IPS-18a (cell line): ENCODE measurements around the gene IKZF1.

Experiments used
- H3K27ac ChIP-seq: one replicate; pipeline ENCODE4 v1.5.1; 2013; ENCODE audit warnings: low read length
- H3K27me3 ChIP-seq: one replicate; pipeline ENCODE4 v1.6.1; 2013; ENCODE audit warnings: mild to moderate bottlenecking, low read length; ENCODE audit not compliant: control insufficient read depth, insufficient read depth
- H3K36me3 ChIP-seq: one replicate; pipeline ENCODE4 v1.6.1; 2013; ENCODE audit warnings: low read depth, low read length; ENCODE audit not compliant: control insufficient read depth
- H3K4me1 ChIP-seq: one replicate; pipeline ENCODE4 v1.6.1; 2013; ENCODE audit warnings: low read depth, low read length; ENCODE audit not compliant: control insufficient read depth
- H3K4me3 ChIP-seq: one replicate; pipeline ENCODE4 v1.5.1; 2013; ENCODE audit warnings: low read length
- H3K9ac ChIP-seq: one replicate; pipeline ENCODE4 v1.6.1; 2013; ENCODE audit warnings: mild to moderate bottlenecking, low read length, moderate library complexity
- H3K9me3 ChIP-seq: one replicate; pipeline ENCODE4 v1.6.1; 2013; ENCODE audit warnings: low read depth, low read length; ENCODE audit not compliant: control insufficient read depth

IKZF1 gene

DNA sequence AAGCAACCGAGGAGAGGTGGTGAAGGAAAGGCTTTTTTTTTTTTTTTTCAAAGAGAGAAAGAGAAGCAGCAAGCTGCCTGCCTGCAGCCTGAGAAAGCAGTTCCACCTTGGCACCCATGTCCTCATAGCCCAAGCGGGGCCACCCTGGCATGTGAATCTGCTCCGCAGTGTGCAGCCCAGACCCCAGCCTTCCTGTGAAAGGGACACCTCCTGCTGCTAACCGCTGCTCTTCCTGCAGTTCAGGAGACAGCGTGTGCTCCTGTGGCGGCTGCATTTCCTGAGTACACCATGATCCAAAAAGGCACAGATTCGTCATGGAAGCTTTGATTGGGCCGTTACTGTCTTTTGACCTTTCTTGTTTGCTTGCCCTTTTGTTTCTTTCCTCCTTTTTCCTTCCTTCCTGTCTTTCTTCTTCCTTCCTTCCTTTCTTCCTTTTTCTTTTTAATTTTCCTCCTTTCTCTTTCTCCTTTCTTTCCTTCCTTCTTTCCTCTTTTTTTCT, 38.1 kb downstream of the IKZF1 start:
- no peaks in the 10 kb centered on the region for H3K9me3 ChIP-seq
- H3K4me3 ChIP-seq, result no peak overlapping the region
- no peak overlapping the region for H3K9ac ChIP-seq
- H3K4me1 ChIP-seq, result peaks cover 9% of the 10 kb centered on the region
- H3K27me3 ChIP-seq, result no peaks in the 10 kb centered on the region
- H3K36me3 ChIP-seq, result no peaks in the 10 kb centered on the region
- H3K27ac ChIP-seq, result no peak overlapping the region

- Histone ChIP-seq H3K4me3 (no peak overlapping the region), H3K4me1 (peaks cover 9% of the 10 kb centered on the region), H3K27ac (no peak overlapping the region), H3K9me3 (no peaks in the 10 kb centered on the region), H3K36me3 (no peaks in the 10 kb centered on the region), H3K27me3 (no peaks in the 10 kb centered on the region), H3K9ac (no peak overlapping the region)
These were observed 42.3 kb downstream of the IKZF1 start for GRCh38 chr7:50346545-50347497.

- Histone ChIP-seq H3K27me3 (no peaks in the 10 kb centered on the region), H3K4me1 (peaks cover 2% of the 10 kb centered on the region), H3K9me3 (no peaks in the 10 kb centered on the region), H3K27ac (no peak overlapping the region), H3K36me3 (no peaks in the 10 kb centered on the region), H3K9ac (no peak overlapping the region), H3K4me3 (no peak overlapping the region)
These were observed 43.2 kb downstream of the IKZF1 start for GRCh38 chr7:50347693-50348092.

- Histone ChIP-seq H3K4me3 (no peak overlapping the region), H3K36me3 (no peaks in the 10 kb centered on the region), H3K27me3 (no peaks in the 10 kb centered on the region), H3K9me3 (no peaks in the 10 kb centered on the region), H3K27ac (no peak overlapping the region), H3K4me1 (no peaks in the 10 kb centered on the region), H3K9ac (no peak overlapping the region)
These were observed 44.1 kb downstream of the IKZF1 start for GRCh38 chr7:50348469-50349162.

- Histone ChIP-seq H3K36me3 (no peaks in the 10 kb centered on the region), H3K27ac (no peak overlapping the region), H3K4me3 (no peak overlapping the region)
These were observed 44.9 kb downstream of the IKZF1 start for GRCh38 chr7:50349399-50349798.

DNA sequence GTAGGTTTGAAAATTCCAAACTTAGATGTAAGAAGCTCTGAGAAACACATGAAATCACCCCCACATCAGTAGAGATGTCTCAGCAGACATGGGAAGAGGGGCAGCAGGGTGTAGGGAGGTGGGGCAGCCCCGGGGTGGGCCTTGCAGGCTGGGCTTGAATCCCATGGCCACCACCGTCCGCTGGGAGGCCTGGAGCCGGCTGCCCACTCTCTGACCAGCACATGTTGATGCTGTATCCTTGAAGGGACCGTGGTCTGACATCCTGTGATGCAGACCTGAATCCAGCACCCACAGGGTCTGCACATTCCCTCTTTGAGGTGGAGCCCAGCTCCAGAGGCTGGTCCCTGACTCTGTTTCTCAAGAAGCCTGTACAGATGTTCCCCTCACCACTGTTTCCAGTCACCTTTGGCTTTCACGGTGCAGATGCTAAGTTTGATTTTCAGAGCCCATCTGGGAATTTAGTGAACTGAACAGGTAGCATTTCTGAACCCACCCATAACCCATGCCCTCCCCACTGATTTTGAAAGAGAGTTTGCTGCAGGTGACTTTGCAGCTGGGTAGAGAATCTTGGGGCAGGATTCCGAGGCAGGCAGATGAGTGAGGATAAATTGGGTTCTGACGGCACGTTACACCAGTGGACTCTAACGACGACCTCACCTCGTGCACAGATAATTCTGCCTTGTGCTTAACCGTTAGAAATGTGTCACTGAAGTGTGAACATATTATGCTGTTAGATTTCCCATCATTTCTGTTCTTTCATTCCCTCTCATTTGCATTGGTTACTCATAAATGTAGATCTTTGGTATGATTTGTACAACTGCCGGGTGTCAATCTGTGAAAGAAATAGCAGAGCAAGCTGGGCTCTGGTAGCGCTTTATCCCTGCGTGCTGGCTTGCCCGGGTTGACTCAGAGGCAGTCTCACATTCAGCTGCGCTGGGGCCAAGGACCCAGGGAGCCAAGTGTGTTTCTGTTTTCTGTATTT, 45.7 kb downstream of the IKZF1 start:
- Histone ChIP-seq H3K4me3 (no peak overlapping the region), H3K4me1 (no peaks in the 10 kb centered on the region), H3K27ac (no peak overlapping the region), H3K27me3 (no peaks in the 10 kb centered on the region), H3K9me3 (no peaks in the 10 kb centered on the region), H3K36me3 (no peaks in the 10 kb centered on the region), H3K9ac (no peak overlapping the region)

More at GRCh38 chr7:50349399-50349798, 44.9 kb downstream of the IKZF1 start:
- Histone ChIP-seq H3K4me1 (no peaks in the 10 kb centered on the region), H3K9me3 (no peaks in the 10 kb centered on the region), H3K27me3 (no peaks in the 10 kb centered on the region), H3K9ac (no peak overlapping the region)

- no peak overlapping the region for H3K27ac ChIP-seq
- H3K36me3 ChIP-seq, result no peaks in the 10 kb centered on the region
- H3K9me3 ChIP-seq, result no peaks in the 10 kb centered on the region
- no peaks in the 10 kb centered on the region for H3K27me3 ChIP-seq
- H3K4me1 ChIP-seq, result no peaks in the 10 kb centered on the region
- H3K4me3 ChIP-seq, result no peak overlapping the region
- H3K9ac ChIP-seq, result no peak overlapping the region
These were observed 46.8 kb downstream of the IKZF1 start for GRCh38 chr7:50351267-50351666.

- no peaks in the 10 kb centered on the region for H3K27me3 ChIP-seq
These were observed 47.8 kb downstream of the IKZF1 start for GRCh38 chr7:50352282-50352681.

DNA sequence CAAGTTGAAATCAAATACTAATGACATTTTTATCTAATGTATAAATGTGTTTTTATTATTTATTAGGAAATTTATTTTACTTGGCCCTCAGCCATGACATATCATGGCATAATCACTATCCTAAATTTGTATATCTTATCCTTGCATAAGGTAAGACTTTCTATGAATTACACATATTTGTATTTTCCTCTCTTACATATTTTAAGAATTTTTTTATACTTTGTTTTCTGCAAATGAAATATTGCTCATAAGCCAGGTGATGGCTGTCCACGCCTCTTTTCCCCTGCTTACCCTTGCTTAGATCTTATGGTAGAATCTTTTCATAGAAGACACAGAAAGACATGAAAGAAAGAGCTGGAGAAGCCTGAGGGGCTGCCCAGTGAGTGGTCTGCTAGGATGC, 48.2 kb downstream of the IKZF1 start:
- no peaks in the 10 kb centered on the region for H3K27me3 ChIP-seq
- H3K9ac ChIP-seq, result no peak overlapping the region
- H3K9me3 ChIP-seq, result no peaks in the 10 kb centered on the region
- no peaks in the 10 kb centered on the region for H3K4me1 ChIP-seq
- H3K4me3 ChIP-seq, result no peak overlapping the region
- H3K27ac ChIP-seq, result no peak overlapping the region
- no peaks in the 10 kb centered on the region for H3K36me3 ChIP-seq

More at GRCh38 chr7:50352282-50352681, 47.8 kb downstream of the IKZF1 start:
- H3K4me1 ChIP-seq, result no peaks in the 10 kb centered on the region
- H3K9ac ChIP-seq, result no peak overlapping the region
- no peak overlapping the region for H3K4me3 ChIP-seq
- no peak overlapping the region for H3K27ac ChIP-seq
- H3K9me3 ChIP-seq, result no peaks in the 10 kb centered on the region
- H3K36me3 ChIP-seq, result no peaks in the 10 kb centered on the region

DNA sequence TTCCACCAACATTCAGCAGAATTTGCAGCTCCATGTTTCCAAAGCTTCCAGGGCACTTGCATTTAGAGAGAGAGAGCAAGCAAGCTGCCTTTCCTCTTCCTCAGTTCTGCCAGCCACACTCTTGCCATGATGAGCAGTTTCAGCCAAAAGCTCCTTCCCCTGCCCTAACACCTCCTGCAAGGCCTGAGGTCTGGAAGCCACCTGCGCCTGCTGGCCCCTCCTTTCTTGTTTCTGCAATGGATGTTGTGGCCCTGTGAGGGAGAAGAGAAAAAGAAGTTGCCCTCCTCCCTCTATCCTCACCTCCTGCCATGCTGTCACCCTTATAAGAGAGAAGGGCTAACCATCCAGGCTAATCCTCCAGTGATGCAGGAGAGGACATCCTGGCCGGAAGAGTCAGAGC, 48.7 kb downstream of the IKZF1 start:
- Histone ChIP-seq H3K4me1 (no peaks in the 10 kb centered on the region), H3K4me3 (no peak overlapping the region), H3K36me3 (no peaks in the 10 kb centered on the region), H3K27me3 (no peaks in the 10 kb centered on the region), H3K9me3 (no peaks in the 10 kb centered on the region), H3K9ac (no peak overlapping the region), H3K27ac (no peak overlapping the region)
